Parathyroid adenoma (tissue), 2 donors: Measurements from ENCODE around the gene MVB12B.
"Not testable (repeated sequence)": the region's sequence is repeated elsewhere in the genome, so short reads cannot be mapped to it uniquely, and the experiment has no call there.

Experiments
- H2AFZ ChIP-seq: fragments of 300-600 bp; sonication (generic); one replicate; pipeline ENCODE4 v1.7.0; 2017; ENCODE audit warnings: antibody characterized with exemption, mild to moderate bottlenecking
- H3K27ac ChIP-seq: fragments of 300-600 bp; sonication (generic); one replicate; pipeline ENCODE4 v1.7.0; 2017
- H3K27me3 ChIP-seq: fragments of 300-600 bp; sonication (generic); one replicate; pipeline ENCODE4 v1.7.0; 2017; ENCODE audit warnings: low read length; ENCODE audit not compliant: control insufficient read depth, insufficient read depth
- H3K36me3 ChIP-seq: fragments of 300-600 bp; sonication (generic); one replicate; pipeline ENCODE4 v1.7.0; 2017; ENCODE audit warnings: low read length; ENCODE audit not compliant: control insufficient read depth, insufficient read depth
- H3K4me1 ChIP-seq: fragments of 300-600 bp; sonication (generic); one replicate; pipeline ENCODE4 v1.7.0; 2017; ENCODE audit warnings: control low read depth
- H3K4me2 ChIP-seq: fragments of 300-600 bp; sonication (generic); one replicate; pipeline ENCODE4 v1.7.0; 2017; ENCODE audit warnings: low read length
- H3K4me3 ChIP-seq: fragments of 300-600 bp; sonication (generic); one replicate; pipeline ENCODE4 v1.7.0; 2017; ENCODE audit warnings: low read depth, low read length
- H3K79me2 ChIP-seq: fragments of 300-600 bp; sonication (generic); one replicate; pipeline ENCODE4 v1.7.0; 2017; ENCODE audit warnings: control low read depth
- H3K9ac ChIP-seq: fragments of 300-600 bp; sonication (generic); one replicate; pipeline ENCODE4 v1.7.0; 2017; ENCODE audit warnings: mild to moderate bottlenecking
- H3K9me3 ChIP-seq: fragments of 300-600 bp; sonication (generic); one replicate; pipeline ENCODE4 v1.7.0; 2017; ENCODE audit warnings: low read length; ENCODE audit not compliant: control insufficient read depth
- CTCF ChIP-seq: fragments of 300-600 bp; sonication (generic); IDR thresholded peaks from one replicate; pipeline ENCODE4 v1.7.0; 2017; ENCODE audit warnings: antibody characterized with exemption, mild to moderate bottlenecking
- donor health status: primary hyperparathyroidism.

Gene MVB12B

GRCh38 chr9:126474786-126475485 is 148.3 kb downstream of the MVB12B start:
- Histone ChIP-seq H3K4me1 (no peaks in the 10 kb centered on the region), H3K9ac (no peak overlapping the region), H3K4me3 (no peak overlapping the region), H3K79me2 (no peaks in the 10 kb centered on the region), H3K27me3 (no peaks in the 10 kb centered on the region), H2AFZ (no peak overlapping the region), H3K4me2 (no peak overlapping the region), H3K9me3 (no peaks in the 10 kb centered on the region), H3K27ac (no peak overlapping the region), H3K36me3 (no peaks in the 10 kb centered on the region)
- no peak for TF ChIP-seq CTCF

GRCh38 chr9:126475933-126476555 is 149.4 kb downstream of the MVB12B start:
- TF ChIP-seq CTCF, result no peak
- no peaks in the 10 kb centered on the region for H3K79me2 ChIP-seq
- no peaks in the 10 kb centered on the region for H3K27me3 ChIP-seq
- H2AFZ ChIP-seq, result no peak overlapping the region
- no peaks in the 10 kb centered on the region for H3K9me3 ChIP-seq
- H3K27ac ChIP-seq, result no peak overlapping the region
- no peak overlapping the region for H3K4me2 ChIP-seq
- H3K9ac ChIP-seq, result no peak overlapping the region
- H3K4me1 ChIP-seq, result no peaks in the 10 kb centered on the region
- H3K36me3 ChIP-seq, result no peaks in the 10 kb centered on the region
- no peak overlapping the region for H3K4me3 ChIP-seq

DNA sequence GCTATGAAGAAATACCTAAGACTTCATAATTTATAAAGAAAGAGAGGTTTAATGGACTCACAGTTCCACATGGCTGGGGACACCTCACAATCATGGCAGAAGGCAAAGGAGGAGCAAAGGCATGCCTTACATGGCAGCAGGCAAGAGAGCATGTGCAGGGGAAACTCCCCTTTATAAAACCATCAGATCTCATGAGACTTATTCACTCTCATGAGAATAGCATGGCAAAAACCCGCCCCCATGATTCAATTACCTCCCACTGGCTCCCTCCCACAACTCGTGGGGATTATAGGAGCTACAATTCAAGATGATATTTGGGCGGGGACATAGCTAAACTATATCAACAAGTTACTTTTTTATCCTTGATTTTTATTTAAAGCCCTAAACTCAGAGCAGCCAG is 150.8 kb downstream of the MVB12B start:
- H3K79me2 ChIP-seq, H3K4me3 ChIP-seq, H3K36me3 ChIP-seq, H2AFZ ChIP-seq, H3K4me2 ChIP-seq, H3K9me3 ChIP-seq, H3K27ac ChIP-seq, H3K27me3 ChIP-seq, H3K9ac ChIP-seq, H3K4me1 ChIP-seq: not testable (repeated sequence)

GRCh38 chr9:126478216-126478981 is 151.8 kb downstream of the MVB12B start:
- TF ChIP-seq CTCF, result no peak
- H3K4me3 ChIP-seq, result no peak overlapping the region
- no peak overlapping the region for H3K9ac ChIP-seq
- no peaks in the 10 kb centered on the region for H3K4me1 ChIP-seq
- no peaks in the 10 kb centered on the region for H3K36me3 ChIP-seq
- no peaks in the 10 kb centered on the region for H3K27me3 ChIP-seq
- no peak overlapping the region for H3K27ac ChIP-seq
- H3K9me3 ChIP-seq, result no peaks in the 10 kb centered on the region
- no peak overlapping the region for H2AFZ ChIP-seq
- H3K79me2 ChIP-seq, result no peaks in the 10 kb centered on the region
- H3K4me2 ChIP-seq, result no peak overlapping the region

DNA sequence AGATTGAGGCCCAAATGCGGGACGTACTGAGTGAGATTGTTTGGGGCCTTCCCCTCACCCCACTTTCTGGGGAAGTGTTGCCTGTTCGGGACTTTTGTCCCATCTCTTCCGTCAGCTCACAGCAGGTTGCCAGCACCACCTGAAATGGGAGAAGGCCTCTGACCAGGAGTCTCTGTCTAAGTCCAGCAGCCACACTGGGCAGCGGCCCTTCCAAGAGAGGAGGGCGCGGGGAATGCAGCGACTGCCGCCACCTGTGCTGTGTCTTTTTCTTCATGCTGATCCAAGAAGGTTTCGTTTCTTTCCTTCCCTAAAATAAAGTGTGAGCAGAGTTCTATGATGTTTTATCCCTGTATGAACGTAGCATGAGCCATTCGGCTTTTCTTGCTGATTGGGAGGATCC is 152.9 kb downstream of the MVB12B start:
- H3K27me3 ChIP-seq, result no peaks in the 10 kb centered on the region
- no peaks in the 10 kb centered on the region for H3K4me1 ChIP-seq
- no peak overlapping the region for H3K27ac ChIP-seq
- no peak overlapping the region for H3K9ac ChIP-seq
- no peak for TF ChIP-seq CTCF
- no peaks in the 10 kb centered on the region for H3K79me2 ChIP-seq
- no peak overlapping the region for H2AFZ ChIP-seq
- no peak overlapping the region for H3K4me3 ChIP-seq
- no peaks in the 10 kb centered on the region for H3K36me3 ChIP-seq
- no peak overlapping the region for H3K4me2 ChIP-seq
- no peaks in the 10 kb centered on the region for H3K9me3 ChIP-seq
